Rectal smooth muscle tissue (tissue), 1 donor: Measurements from ENCODE around the gene SLC5A9.
"Not testable (repeated sequence)": the region's sequence is repeated elsewhere in the genome, so short reads cannot be mapped to it uniquely, and the experiment has no call there.

ENCODE experiments used
- H3K27ac ChIP-seq: one replicate; pipeline ENCODE4 v1.7.0; 2013; ENCODE audit warnings: low read depth, low read length, inconsistent platforms
- H3K27me3 ChIP-seq: one replicate; pipeline ENCODE4 v1.7.0; 2013; ENCODE audit warnings: low read length; ENCODE audit not compliant: control insufficient read depth, insufficient read depth
- H3K36me3 ChIP-seq: one replicate; pipeline ENCODE4 v1.7.0; 2013; ENCODE audit warnings: low read length; ENCODE audit not compliant: control insufficient read depth, insufficient read depth
- H3K4me1 ChIP-seq: one replicate; pipeline ENCODE4 v1.7.0; 2013; ENCODE audit warnings: low read length; ENCODE audit not compliant: control insufficient read depth, insufficient read depth
- H3K4me3 ChIP-seq: one replicate; pipeline ENCODE4 v1.7.0; 2013; ENCODE audit warnings: low read length
- H3K9ac ChIP-seq: one replicate; pipeline ENCODE4 v1.7.0; 2013; ENCODE audit warnings: low read length

SLC5A9 gene

GRCh38 chr1:48202030-48202752 lies 20.3 kb upstream of the SLC5A9 start:
- no peak overlapping the region for H3K27ac ChIP-seq
- H3K9ac ChIP-seq: no peak overlapping the region
- H3K4me3 ChIP-seq: no peak overlapping the region
- H3K4me1 ChIP-seq: no peaks in the 10 kb centered on the region
- no peaks in the 10 kb centered on the region for H3K27me3 ChIP-seq
- H3K36me3 ChIP-seq: no peaks in the 10 kb centered on the region

DNA sequence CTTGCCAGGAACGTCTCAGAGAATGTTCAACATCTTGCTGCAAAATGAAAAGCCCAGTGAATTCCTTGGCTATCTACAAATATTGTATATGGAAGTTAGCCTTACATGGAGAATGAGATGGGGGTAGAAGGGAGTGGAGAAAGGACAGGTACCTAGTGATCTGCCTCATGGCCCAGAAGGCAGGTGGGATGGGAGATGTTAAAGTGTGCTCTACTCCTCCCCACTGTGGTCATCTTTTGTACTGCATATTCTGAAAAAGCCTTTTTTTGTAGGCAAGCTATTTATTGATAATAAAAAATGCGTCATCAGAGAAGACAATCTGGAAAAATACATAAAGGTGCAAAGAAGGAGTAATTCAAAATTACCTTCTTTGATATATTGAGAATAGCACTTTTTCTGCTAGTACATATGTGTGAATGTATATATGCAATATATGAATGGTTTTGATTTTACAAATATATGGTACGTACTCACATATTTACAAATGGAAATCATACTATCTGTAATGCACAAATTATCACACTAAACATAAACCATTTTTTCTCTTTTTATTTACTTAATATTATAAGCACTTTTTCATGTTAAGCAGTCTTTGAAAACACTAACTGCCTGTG lies 19.1 kb upstream of the SLC5A9 start:
- H3K27ac ChIP-seq: no peak overlapping the region
- H3K4me3 ChIP-seq: no peak overlapping the region
- no peak overlapping the region for H3K9ac ChIP-seq
- H3K4me1 ChIP-seq: no peaks in the 10 kb centered on the region
- no peaks in the 10 kb centered on the region for H3K36me3 ChIP-seq
- H3K27me3 ChIP-seq: no peaks in the 10 kb centered on the region

DNA sequence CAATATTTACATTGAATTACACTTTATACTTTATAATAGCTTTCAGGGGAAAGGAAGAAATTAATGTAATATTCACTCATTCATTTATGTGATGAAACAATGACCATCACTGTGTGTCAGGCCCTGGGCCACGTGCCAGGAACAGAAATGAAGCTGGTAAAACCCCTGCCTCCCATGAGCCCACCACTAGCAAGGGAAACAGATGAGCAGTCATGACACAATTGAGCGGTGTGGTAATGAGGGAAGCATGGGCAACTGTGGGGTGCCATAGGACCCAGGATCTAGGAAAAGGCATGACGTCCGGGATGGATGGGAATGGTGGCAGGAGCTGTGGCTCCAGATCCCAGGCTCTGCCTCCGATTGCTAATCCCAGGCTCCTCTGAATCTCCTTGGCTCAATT lies 17.0 kb upstream of the SLC5A9 start:
- Histone ChIP-seq H3K36me3 (no peaks in the 10 kb centered on the region), H3K9ac (no peak overlapping the region), H3K27me3 (no peaks in the 10 kb centered on the region), H3K4me1 (no peaks in the 10 kb centered on the region), H3K27ac (no peak overlapping the region), H3K4me3 (no peak overlapping the region)

DNA sequence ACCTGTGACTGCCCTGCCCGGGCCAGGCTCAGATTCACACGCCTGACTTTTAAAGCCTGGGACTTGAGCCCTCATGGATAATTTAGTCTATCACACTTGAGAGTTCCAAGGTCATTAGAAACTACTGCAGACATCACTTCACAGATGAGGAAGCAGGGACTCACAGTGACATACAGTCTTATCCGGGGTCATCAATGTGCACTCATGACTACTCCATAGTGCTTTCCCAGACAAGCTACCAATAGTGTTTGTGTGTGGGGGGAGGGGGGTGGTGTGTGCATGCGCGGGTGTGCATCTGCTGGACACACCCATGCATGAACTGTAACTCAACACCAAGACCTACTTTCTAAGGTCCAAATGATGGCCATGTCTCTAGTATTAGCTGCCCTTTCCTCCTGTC lies 16.1 kb upstream of the SLC5A9 start:
- no peak overlapping the region for H3K4me3 ChIP-seq
- H3K27me3 ChIP-seq: no peaks in the 10 kb centered on the region
- no peaks in the 10 kb centered on the region for H3K4me1 ChIP-seq
- no peaks in the 10 kb centered on the region for H3K36me3 ChIP-seq
- no peak overlapping the region for H3K27ac ChIP-seq
- H3K9ac ChIP-seq: no peak overlapping the region

GRCh38 chr1:48207131-48207530 lies 15.4 kb upstream of the SLC5A9 start:
- Histone ChIP-seq H3K9ac (no peak overlapping the region), H3K27ac (no peak overlapping the region), H3K36me3 (no peaks in the 10 kb centered on the region), H3K4me3 (no peak overlapping the region), H3K27me3 (no peaks in the 10 kb centered on the region), H3K4me1 (no peaks in the 10 kb centered on the region)

- Histone ChIP-seq H3K4me1 (no peaks in the 10 kb centered on the region), H3K27ac (no peak overlapping the region)
Observed at GRCh38 chr1:48207536-48208075, 14.9 kb upstream of the SLC5A9 start.

GRCh38 chr1:48208251-48208650 lies 14.3 kb upstream of the SLC5A9 start:
- Histone ChIP-seq H3K36me3 (no peaks in the 10 kb centered on the region), H3K27ac (no peak overlapping the region), H3K4me1 (no peaks in the 10 kb centered on the region), H3K4me3 (no peak overlapping the region), H3K27me3 (no peaks in the 10 kb centered on the region), H3K9ac (no peak overlapping the region)

More at GRCh38 chr1:48207536-48208075, 14.9 kb upstream of the SLC5A9 start:
- Histone ChIP-seq H3K36me3 (no peaks in the 10 kb centered on the region), H3K9ac (no peak overlapping the region), H3K4me3 (no peak overlapping the region), H3K27me3 (no peaks in the 10 kb centered on the region)

GRCh38 chr1:48208652-48209051 lies 13.9 kb upstream of the SLC5A9 start:
- no peak overlapping the region for H3K9ac ChIP-seq
- H3K27ac ChIP-seq: no peak overlapping the region

GRCh38 chr1:48213462-48213861 lies 9.1 kb upstream of the SLC5A9 start:
- H3K36me3 ChIP-seq, H3K4me1 ChIP-seq, H3K27ac ChIP-seq, H3K27me3 ChIP-seq, H3K4me3 ChIP-seq, H3K9ac ChIP-seq: not testable (repeated sequence)

More at GRCh38 chr1:48208652-48209051, 13.9 kb upstream of the SLC5A9 start:
- no peak overlapping the region for H3K4me3 ChIP-seq
- H3K36me3 ChIP-seq: no peaks in the 10 kb centered on the region
- H3K4me1 ChIP-seq: no peaks in the 10 kb centered on the region
- H3K27me3 ChIP-seq: no peaks in the 10 kb centered on the region

DNA sequence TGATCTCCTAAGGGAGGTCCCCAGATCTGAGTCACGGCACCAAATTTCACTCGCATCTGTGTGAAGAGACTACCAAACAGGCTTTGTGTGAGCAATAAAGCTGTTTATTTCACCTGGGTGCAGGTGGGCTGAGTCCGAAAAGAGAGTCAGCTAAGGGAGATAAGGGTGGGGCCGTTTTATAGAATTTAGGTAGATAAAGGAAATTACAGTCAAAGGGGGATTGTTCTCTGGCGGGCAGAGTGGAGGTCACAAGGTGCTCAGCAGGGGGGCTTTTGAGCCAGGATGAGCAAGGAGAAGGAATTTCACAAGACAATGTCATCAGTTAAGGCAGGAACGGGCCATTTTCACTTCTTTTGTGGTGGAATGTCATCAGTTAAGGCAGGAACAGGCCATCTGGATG lies 8.2 kb upstream of the SLC5A9 start:
- H3K4me3 ChIP-seq, H3K4me1 ChIP-seq, H3K9ac ChIP-seq, H3K27me3 ChIP-seq, H3K36me3 ChIP-seq, H3K27ac ChIP-seq: not testable (repeated sequence)

- H3K36me3 ChIP-seq: no peaks in the 10 kb centered on the region
- no peak overlapping the region for H3K27ac ChIP-seq
- no peaks in the 10 kb centered on the region for H3K4me1 ChIP-seq
- H3K27me3 ChIP-seq: no peaks in the 10 kb centered on the region
- no peak overlapping the region for H3K9ac ChIP-seq
- no peak overlapping the region for H3K4me3 ChIP-seq
Observed at GRCh38 chr1:48214820-48215219, 7.7 kb upstream of the SLC5A9 start.

DNA sequence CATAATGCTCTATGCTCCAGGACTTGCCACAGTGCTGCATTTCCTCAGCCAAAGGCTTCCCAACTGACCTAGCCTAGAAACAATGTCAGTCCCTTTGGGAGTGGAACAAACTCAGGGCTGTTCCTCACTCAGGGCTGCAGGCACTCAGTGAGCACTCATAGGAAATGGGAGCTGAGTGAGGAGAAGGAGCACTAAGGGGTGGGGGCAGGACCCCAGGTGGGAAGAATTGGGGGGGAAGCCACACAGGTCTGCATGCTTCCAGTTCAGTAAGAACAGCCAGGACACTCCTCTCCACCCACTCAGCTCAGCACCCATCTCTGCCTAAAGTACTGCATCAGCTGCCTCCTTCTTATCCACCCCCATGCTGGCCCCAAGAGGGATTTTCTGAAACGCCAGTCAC lies 7.3 kb upstream of the SLC5A9 start:
- no peak overlapping the region for H3K4me3 ChIP-seq
- no peaks in the 10 kb centered on the region for H3K4me1 ChIP-seq
- H3K27me3 ChIP-seq: no peaks in the 10 kb centered on the region
- H3K36me3 ChIP-seq: no peaks in the 10 kb centered on the region
- H3K9ac ChIP-seq: no peak overlapping the region
- no peak overlapping the region for H3K27ac ChIP-seq

DNA sequence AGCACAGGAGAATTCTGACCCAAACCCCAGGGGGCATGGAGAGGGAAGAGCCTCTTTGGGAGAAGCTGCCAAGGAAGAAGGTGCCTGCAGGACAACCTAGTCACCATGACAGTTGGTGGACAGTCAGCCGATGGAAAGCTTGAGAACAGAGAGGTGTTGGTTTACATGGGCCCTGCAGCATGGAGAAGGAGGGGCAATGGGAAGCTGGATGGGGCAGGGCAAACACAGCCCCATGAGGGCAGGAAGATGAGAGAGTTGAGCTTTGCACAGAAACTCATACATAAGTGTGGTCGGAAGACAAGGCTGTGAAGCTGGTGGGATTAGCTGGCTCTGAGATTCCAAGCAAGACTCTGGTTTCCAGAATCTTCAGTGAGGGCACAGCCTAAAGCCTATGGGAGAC lies 6.6 kb upstream of the SLC5A9 start:
- no peaks in the 10 kb centered on the region for H3K36me3 ChIP-seq
- no peak overlapping the region for H3K4me3 ChIP-seq
- H3K9ac ChIP-seq: no peak overlapping the region
- H3K27me3 ChIP-seq: no peaks in the 10 kb centered on the region
- no peak overlapping the region for H3K27ac ChIP-seq
- no peaks in the 10 kb centered on the region for H3K4me1 ChIP-seq
